ENCODE results near the gene MYADML2.

The MYADML2 gene

GRCh38 chr17:81960130-81960958 lies 13.3 kb upstream of the MYADML2 start:
- DNase-seq (ENCODE audit: low read depth) = no peak
- H3K4me3 ChIP-seq (ENCODE audit: low read depth, low read length) = peak overlapping the region; percentile 40; the same call in 1 of the 2 replicates
- TF ChIP-seq, protein P1, sequence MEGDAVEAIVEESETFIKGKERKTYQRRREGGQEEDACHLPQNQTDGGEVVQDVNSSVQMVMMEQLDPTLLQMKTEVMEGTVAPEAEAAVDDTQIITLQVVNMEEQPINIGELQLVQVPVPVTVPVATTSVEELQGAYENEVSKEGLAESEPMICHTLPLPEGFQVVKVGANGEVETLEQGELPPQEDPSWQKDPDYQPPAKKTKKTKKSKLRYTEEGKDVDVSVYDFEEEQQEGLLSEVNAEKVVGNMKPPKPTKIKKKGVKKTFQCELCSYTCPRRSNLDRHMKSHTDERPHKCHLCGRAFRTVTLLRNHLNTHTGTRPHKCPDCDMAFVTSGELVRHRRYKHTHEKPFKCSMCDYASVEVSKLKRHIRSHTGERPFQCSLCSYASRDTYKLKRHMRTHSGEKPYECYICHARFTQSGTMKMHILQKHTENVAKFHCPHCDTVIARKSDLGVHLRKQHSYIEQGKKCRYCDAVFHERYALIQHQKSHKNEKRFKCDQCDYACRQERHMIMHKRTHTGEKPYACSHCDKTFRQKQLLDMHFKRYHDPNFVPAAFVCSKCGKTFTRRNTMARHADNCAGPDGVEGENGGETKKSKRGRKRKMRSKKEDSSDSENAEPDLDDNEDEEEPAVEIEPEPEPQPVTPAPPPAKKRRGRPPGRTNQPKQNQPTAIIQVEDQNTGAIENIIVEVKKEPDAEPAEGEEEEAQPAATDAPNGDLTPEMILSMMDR (IDR thresholded peaks at IDR 0.05; ENCODE audit: low read depth, low read length, missing control alignments) = no peak

DNA sequence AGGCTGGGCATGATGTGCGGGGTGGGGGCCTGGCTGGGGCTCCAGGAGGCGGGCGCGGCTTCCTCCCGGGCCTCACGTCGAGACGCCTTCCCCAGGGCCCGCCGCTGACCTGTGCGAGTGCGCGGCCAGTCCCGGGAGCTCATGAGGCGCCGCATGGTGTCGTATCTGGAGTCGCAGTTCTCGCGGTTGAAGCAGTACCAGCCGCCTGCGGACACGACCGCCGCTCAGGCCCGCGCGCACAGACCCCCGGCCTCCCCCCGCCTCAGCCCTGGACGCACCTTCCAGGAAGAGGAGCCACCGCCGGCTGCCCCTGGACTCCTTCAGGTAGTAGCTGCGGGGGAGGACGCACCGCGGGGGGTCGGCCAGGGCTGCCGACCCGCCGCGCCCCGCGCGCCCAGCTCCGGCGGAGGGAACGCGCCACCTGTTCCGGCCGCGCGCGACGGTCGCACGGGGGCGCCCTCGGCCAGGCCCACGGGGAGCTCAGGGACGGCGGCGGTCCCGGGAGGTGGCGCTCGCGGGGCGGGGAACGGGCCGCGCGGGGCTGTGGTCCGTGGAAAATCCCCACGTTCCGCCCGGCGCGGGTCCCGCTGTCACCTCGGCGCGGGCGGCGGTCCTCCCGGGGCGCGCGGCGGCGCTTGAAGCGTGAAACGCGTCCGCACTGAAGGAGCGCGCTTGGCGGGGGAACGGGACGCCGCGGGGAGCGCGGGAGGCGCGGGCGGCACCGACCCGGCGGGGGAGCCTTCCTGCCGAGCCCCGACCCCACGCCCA lies 12.5 kb upstream of the MYADML2 start:
- TF ChIP-seq, protein P1 (IDR thresholded peaks at IDR 0.05; ENCODE audit: low read depth, low read length, missing control alignments) = peak; percentile 77
- peak overlapping the region; percentile 40; the same call in 1 of the 2 replicates for H3K4me3 ChIP-seq (ENCODE audit: low read depth, low read length)
- DNase-seq (ENCODE audit: low read depth) = no peak

- DNase-seq (ENCODE audit: low read depth) = no peak
- TF ChIP-seq, protein P1 (IDR thresholded peaks at IDR 0.05; ENCODE audit: low read depth, low read length, missing control alignments) = no peak
- H3K4me3 ChIP-seq (ENCODE audit: low read depth, low read length) = no peak overlapping the region
Measured at GRCh38 chr17:81958633-81959342, 11.8 kb upstream of the MYADML2 start.

DNA sequence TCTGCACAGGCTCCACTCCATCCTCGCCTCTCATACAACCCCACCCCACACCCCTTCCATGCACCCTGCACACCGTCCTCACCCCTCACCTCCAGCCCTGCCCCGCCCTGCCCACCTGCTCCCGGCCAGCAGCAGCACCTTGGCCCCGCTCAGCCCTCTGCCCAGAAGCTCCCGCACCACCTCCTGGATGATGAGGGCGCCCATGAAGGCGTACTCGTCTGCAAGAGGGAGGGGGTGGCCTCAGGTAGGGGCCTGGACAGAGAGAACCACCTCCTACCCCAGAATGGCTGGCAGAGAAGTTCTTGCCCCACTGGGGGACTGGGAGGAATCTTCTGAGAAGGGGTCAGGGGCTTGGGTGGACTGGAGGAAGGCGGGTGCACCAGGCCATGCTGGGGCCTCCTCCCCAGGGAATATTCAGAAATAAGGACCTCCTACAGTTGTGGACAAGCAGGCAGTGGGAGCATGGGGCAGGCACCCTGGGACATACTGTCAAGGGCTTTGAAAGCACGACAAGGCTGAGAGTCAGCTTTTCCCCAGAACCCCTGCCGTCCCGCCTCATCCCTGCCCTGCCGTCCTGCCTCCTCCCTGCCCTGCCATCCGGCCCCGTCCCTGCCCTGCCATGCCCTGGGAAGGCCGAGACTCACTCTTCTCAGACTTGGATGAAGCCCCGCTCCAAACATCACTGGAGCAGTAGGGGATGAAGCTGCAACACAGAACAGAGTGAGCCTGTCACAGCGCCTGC lies 10.8 kb upstream of the MYADML2 start:
- DNase-seq (ENCODE audit: low read depth) = no peak
- TF ChIP-seq, protein P1 (IDR thresholded peaks at IDR 0.05; ENCODE audit: low read depth, low read length, missing control alignments) = no peak
- no peak overlapping the region for H3K4me3 ChIP-seq (ENCODE audit: low read depth, low read length)

DNA sequence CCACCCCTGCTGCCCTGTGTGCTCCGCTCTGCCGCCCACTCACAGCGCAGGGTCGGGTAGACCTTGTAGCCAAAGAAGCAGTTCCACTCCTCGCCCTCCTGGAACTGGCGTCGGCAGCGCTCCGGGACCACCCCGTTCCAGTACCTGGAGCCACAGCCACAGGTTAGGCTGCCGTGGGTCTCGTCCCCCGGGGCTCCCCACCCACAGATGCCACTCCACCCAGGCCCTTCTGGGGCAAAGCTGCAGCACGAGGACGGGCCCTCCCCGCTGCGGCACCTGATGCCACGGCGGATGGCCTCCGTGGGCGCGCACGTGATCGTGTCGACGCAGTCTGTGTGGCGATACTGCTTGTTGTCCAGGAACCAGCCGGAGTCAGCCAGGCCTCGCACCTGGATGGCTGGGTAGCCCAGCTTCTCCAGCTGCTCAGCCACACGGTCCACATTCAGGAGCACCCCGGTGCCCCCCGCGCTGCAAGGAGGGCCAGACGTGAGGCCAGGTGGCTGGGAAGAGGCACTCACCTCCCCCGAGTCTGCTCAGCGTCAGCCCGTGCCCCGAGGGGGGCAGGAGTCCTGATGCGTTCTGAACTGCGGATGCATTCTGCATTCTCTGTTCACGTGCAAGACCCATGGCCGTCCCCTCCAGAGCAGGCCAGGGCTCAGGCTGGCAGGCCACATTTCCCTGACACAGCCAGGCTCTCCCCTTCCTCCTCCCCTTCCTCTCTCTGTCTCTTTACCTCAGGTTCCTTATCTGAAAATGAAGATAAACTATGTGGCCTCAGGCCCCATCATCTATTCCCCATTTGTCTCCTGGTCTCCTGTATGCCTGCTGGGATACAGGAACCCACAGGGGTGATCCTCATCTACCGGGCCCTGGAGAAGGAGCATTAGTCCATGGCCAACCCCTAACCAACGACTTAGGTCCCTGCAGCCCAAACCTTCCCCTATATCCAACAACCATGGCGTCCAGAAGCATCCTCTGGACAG lies 9.9 kb upstream of the MYADML2 start:
- DNase-seq (ENCODE audit: low read depth) = no peak
- no peak overlapping the region for H3K4me3 ChIP-seq (ENCODE audit: low read depth, low read length)
- TF ChIP-seq, protein P1 (IDR thresholded peaks at IDR 0.05; ENCODE audit: low read depth, low read length, missing control alignments) = no peak
